SK-N-SH (cell line): ENCODE data around the gene ARHGDIA.

Source experiments
- EP300 ChIP-seq, 2 experiments: IDR thresholded peaks; 2 replicates each; pipeline versions ENCODE4 v1.4.0 to v1.6.1; 2012; ENCODE audit warnings: borderline replicate concordance in 1 of 2, low read depth in 1 of 2, low read length in 1 of 2
- POLR2AphosphoS5 ChIP-seq: IDR thresholded peaks from 2 replicates; pipeline ENCODE4 v1.6.1; 2012; ENCODE audit warnings: low read depth, low read length
- RAD21 ChIP-seq: IDR thresholded peaks from 2 replicates; pipeline ENCODE4 v1.6.1; 2012; ENCODE audit warnings: mild to moderate bottlenecking, low read length
- SMC3 ChIP-seq: IDR thresholded peaks from 2 replicates; pipeline ENCODE4 v1.6.1; 2012; ENCODE audit warnings: low read depth, low read length, improper control_type of control experiment
- TCF12 ChIP-seq: IDR thresholded peaks from 2 replicates; pipeline ENCODE4 v1.4.0; 2012
- YY1 ChIP-seq: IDR thresholded peaks from 2 replicates; pipeline ENCODE4 v1.4.0; 2012; ENCODE audit warnings: low read depth, mild to moderate bottlenecking
- TF ChIP-seq, protein P1 (sequence below): fragments of 200-600 bp; sonication (generic); IDR thresholded peaks from 2 replicates; pipeline ENCODE4 v1.6.1; 2017; ENCODE audit warnings: antibody characterized with exemption, mild to moderate bottlenecking, moderate library complexity
- TF ChIP-seq, protein P2 (sequence below): fragments of 150-350 bp; IDR thresholded peaks from 2 replicates; pipeline ENCODE4 v1.6.1; 2017; ENCODE audit warnings: antibody characterized with exemption, low read length, low read depth, borderline replicate concordance
- TF ChIP-seq, protein P3 (sequence below): IDR thresholded peaks from 2 replicates; pipeline ENCODE4 v1.4.0; 2012; ENCODE audit warnings: low read depth

DNA sequence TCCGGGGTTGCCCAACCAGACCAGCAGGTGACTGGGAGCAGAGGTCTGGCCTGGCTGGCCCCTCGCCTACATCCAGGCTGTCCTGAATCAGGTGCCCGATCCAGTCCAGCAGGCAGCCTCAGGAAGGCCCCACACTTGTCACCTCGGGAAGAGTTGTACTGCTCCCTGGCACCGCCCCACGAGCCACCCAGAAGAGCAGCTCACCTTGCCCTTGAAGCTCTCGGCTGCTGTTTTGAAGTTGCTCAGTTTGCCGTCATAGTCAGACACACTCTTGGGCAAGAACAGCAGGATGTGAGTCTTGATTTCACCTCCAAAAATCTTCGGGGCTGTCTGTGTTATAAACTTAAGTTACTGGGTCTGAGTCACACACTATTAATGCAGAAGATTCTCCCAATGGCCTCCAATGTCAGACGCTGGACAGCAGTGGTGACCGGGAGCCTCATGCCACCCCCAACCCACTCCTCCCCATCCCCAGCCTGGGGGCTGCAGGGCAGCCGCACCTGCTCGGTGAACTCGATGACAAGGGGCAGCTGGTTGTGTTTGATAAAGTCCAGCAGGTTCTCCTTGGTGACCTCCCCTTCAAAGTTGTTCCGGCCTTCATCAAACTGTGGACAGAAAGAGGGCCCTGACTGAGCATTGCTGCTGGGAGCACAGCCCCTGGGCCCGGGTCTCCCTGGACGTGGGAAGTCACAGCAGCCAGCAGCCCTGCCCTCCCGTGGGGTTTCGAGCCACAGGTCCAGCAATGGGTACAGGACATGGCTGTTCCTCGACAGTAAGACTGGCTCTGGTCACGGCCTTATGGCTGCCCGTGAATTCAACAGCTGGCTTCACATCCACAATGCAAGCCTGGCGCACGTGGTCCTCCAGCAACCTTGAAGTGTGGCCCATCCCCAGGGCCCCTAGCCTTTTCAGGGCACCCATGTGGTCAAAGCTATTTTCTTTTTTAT, 24.1 kb downstream of the ARHGDIA start:
- TF ChIP-seq, protein P1, sequence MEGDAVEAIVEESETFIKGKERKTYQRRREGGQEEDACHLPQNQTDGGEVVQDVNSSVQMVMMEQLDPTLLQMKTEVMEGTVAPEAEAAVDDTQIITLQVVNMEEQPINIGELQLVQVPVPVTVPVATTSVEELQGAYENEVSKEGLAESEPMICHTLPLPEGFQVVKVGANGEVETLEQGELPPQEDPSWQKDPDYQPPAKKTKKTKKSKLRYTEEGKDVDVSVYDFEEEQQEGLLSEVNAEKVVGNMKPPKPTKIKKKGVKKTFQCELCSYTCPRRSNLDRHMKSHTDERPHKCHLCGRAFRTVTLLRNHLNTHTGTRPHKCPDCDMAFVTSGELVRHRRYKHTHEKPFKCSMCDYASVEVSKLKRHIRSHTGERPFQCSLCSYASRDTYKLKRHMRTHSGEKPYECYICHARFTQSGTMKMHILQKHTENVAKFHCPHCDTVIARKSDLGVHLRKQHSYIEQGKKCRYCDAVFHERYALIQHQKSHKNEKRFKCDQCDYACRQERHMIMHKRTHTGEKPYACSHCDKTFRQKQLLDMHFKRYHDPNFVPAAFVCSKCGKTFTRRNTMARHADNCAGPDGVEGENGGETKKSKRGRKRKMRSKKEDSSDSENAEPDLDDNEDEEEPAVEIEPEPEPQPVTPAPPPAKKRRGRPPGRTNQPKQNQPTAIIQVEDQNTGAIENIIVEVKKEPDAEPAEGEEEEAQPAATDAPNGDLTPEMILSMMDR, result no peak
- TF ChIP-seq, protein P2, sequence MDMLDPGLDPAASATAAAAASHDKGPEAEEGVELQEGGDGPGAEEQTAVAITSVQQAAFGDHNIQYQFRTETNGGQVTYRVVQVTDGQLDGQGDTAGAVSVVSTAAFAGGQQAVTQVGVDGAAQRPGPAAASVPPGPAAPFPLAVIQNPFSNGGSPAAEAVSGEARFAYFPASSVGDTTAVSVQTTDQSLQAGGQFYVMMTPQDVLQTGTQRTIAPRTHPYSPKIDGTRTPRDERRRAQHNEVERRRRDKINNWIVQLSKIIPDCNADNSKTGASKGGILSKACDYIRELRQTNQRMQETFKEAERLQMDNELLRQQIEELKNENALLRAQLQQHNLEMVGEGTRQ, result no peak
- TF ChIP-seq SMC3, result no peak
- no peak for TF ChIP-seq EP300 (IDR thresholded peaks at IDR 0.05; ENCODE audit: borderline replicate concordance in 1 of 2, low read depth in 1 of 2, low read length in 1 of 2)
- TF ChIP-seq YY1, result no peak
- no peak for TF ChIP-seq RAD21
- TF ChIP-seq TCF12, result no peak
- TF ChIP-seq, protein P3, sequence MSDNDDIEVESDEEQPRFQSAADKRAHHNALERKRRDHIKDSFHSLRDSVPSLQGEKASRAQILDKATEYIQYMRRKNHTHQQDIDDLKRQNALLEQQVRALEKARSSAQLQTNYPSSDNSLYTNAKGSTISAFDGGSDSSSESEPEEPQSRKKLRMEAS, result no peak
- no peak for TF ChIP-seq POLR2AphosphoS5
